ENCODE measurements around the gene FNTB. TPM values are rescaled to one million over a fixed set of nuclear protein-coding genes. Genes with fewer than 3 reads are reported as not detected.

FNTB gene
- total and polyA plus RNA-seq, 2 donors (not counting 1 experiment from before 2014, with no cell fraction given): 6.6 to 10.2 TPM

- CTCF ChIA-PET: no interaction called here
- WGBS (ENCODE audit: insufficient coverage): 76% methylated on average over 6 of the region's 6 CpGs
- TF ChIP-seq CTCF (IDR thresholded peaks at IDR 0.05): no peak
- TF ChIP-seq EZH2 (IDR thresholded peaks at IDR 0.05; ENCODE audit: borderline replicate concordance, insufficient read depth, low read depth, low read length, poor library complexity, severe bottlenecking): no peak
- no peaks in the 10 kb centered on the region for H3K27me3 Mint-ChIP-seq
- peak overlapping the region; percentile 24 for H3K27ac Mint-ChIP-seq
- peaks cover 0 to 45% of the 10 kb centered on the region in 2 experiments for H3K36me3 ChIP-seq (replicated peaks in 1 of 2; ENCODE audit: control extremely low read depth in 1 of 2, control insufficient read depth in 1 of 2, extremely low read depth in 1 of 2, insufficient read depth in 2 of 2, low read length in 1 of 2)
- DNase-seq (no peak), ATAC-seq (ENCODE audit: low read depth) (no peak)
- no peaks in the 10 kb centered on the region for H3K27me3 ChIP-seq (replicated peaks in 1 of 4; ENCODE audit: control extremely low read depth in 1 of 4, control insufficient read depth in 3 of 4, insufficient read depth in 4 of 4, low read length in 3 of 4)
- H3K9me3 Mint-ChIP-seq (ENCODE audit: insufficient read depth): no peaks in the 10 kb centered on the region
- H3K4me1 ChIP-seq (ENCODE audit: control insufficient read depth in 2 of 2, insufficient read depth in 2 of 2, low read length in 2 of 2): peaks cover 11 to 12% of the 10 kb centered on the region in 2 donors
- no peaks in the 10 kb centered on the region for H3K9me3 ChIP-seq (ENCODE audit: control extremely low read depth in 1 of 3, control insufficient read depth in 2 of 3, insufficient read depth in 1 of 3, low read length in 2 of 3)
- H2AFZ ChIP-seq (ENCODE audit: insufficient read depth, low read depth, low read length, poor library complexity, severe bottlenecking): no peak overlapping the region
- peaks cover 26% of the 10 kb centered on the region for H3K4me1 Mint-ChIP-seq
- no peak overlapping the region for H3K9ac ChIP-seq (ENCODE audit: low read length)
- peaks cover 13% of the 10 kb centered on the region for H3K79me2 ChIP-seq (ENCODE audit: control insufficient read depth, insufficient read depth, low read length)
- peaks cover 40% of the 10 kb centered on the region for H4K20me1 ChIP-seq (ENCODE audit: control insufficient read depth, insufficient read depth, low read length, poor library complexity, severe bottlenecking)
- H3K4me3 ChIP-seq (ENCODE audit: control extremely low read depth in 1 of 5, extremely low read depth in 1 of 5, insufficient read depth in 1 of 5, low read depth in 2 of 5, low read length in 4 of 5): no peak overlapping the region
- no peak overlapping the region for H3K4me2 ChIP-seq (replicated peaks; ENCODE audit: low read depth, low read length, poor library complexity, severe bottlenecking)
- H3K27ac ChIP-seq (ENCODE audit: low read length in 2 of 2): no peak overlapping the region
- no peak overlapping the region for H3K4me3 Mint-ChIP-seq
- intact Hi-C loops (cut with micrococcal nuclease): no loop called here
- POLR2A ChIA-PET: no interaction called here
These were observed 85.6 kb downstream of the FNTB start for GRCh38 chr14:65072256-65072655.

- no peak overlapping the region for H2AFZ ChIP-seq (ENCODE audit: insufficient read depth, low read depth, low read length, poor library complexity, severe bottlenecking)
- Mint-ChIP-seq H3K4me1 (peaks cover 26% of the 10 kb centered on the region), H3K27me3 (no peaks in the 10 kb centered on the region), H3K27ac (no peak overlapping the region), H3K9me3 (ENCODE audit: insufficient read depth) (no peaks in the 10 kb centered on the region), H3K4me3 (no peak overlapping the region)
- DNase-seq: no peak
- intact Hi-C loops (cut with micrococcal nuclease): no loop called here
- no peaks in the 10 kb centered on the region for H3K9me3 ChIP-seq (ENCODE audit: control extremely low read depth in 1 of 3, control insufficient read depth in 2 of 3, insufficient read depth in 1 of 3, low read length in 2 of 3)
- no peak overlapping the region for H3K9ac ChIP-seq (ENCODE audit: low read length)
- ChIA-PET CTCF (interaction anchor here (0.9 kb wide), 1 partner anchor 341 kb away, joined by 3 read pairs; no protein-coding TSS in a partner anchor), POLR2A (no interaction called here)
- H3K36me3 ChIP-seq (replicated peaks in 1 of 2; ENCODE audit: control extremely low read depth in 1 of 2, control insufficient read depth in 1 of 2, extremely low read depth in 1 of 2, insufficient read depth in 2 of 2, low read length in 1 of 2): peaks cover 0 to 51% of the 10 kb centered on the region in 2 experiments
- H4K20me1 ChIP-seq (ENCODE audit: control insufficient read depth, insufficient read depth, low read length, poor library complexity, severe bottlenecking): peaks cover 47% of the 10 kb centered on the region
- peaks cover 11 to 12% of the 10 kb centered on the region in 2 donors for H3K4me1 ChIP-seq (ENCODE audit: control insufficient read depth in 2 of 2, insufficient read depth in 2 of 2, low read length in 2 of 2)
- TF ChIP-seq EZH2 (IDR thresholded peaks at IDR 0.05; ENCODE audit: borderline replicate concordance, insufficient read depth, low read depth, low read length, poor library complexity, severe bottlenecking) (no peak), CTCF (IDR thresholded peaks at IDR 0.05) (no peak)
- no peak overlapping the region for H3K4me2 ChIP-seq (replicated peaks; ENCODE audit: low read depth, low read length, poor library complexity, severe bottlenecking)
- H3K4me3 ChIP-seq (ENCODE audit: control extremely low read depth in 1 of 5, extremely low read depth in 1 of 5, insufficient read depth in 1 of 5, low read depth in 2 of 5, low read length in 4 of 5): no peak overlapping the region
- peaks cover 13% of the 10 kb centered on the region for H3K79me2 ChIP-seq (ENCODE audit: control insufficient read depth, insufficient read depth, low read length)
- no peak overlapping the region for H3K27ac ChIP-seq (ENCODE audit: low read length in 2 of 2)
- H3K27me3 ChIP-seq (replicated peaks in 1 of 4; ENCODE audit: control extremely low read depth in 1 of 4, control insufficient read depth in 3 of 4, insufficient read depth in 4 of 4, low read length in 3 of 4): no peaks in the 10 kb centered on the region
- ATAC-seq (ENCODE audit: low read depth): no peak
- WGBS (ENCODE audit: insufficient coverage): 100% methylated on average over 1 of the region's 1 CpG
These were observed 86.2 kb downstream of the FNTB start for GRCh38 chr14:65072937-65073336.
